Mammary epithelial cell (primary cell): Measurements from ENCODE around the gene ICAM1.

Experiments used
- CTCF ChIP-seq, 2 donors: IDR thresholded peaks in 1 of 2; conservative IDR thresholded peaks in 1 of 2; 2 replicates each; pipeline ENCODE4 v1.5.1; 2011 to 2012; ENCODE audit warnings: inconsistent platforms in 2 of 2, low read length in 2 of 2, mild to moderate bottlenecking in 2 of 2, control low read depth in 1 of 2, low read depth in 1 of 2; ENCODE audit not compliant: insufficient read depth in 1 of 2; ENCODE audit errors: extremely low read depth in 1 of 2
- EZH2 ChIP-seq: IDR thresholded peaks from 2 replicates; pipeline ENCODE4 v1.6.1; 2012; ENCODE audit warnings: low read length, inconsistent platforms, borderline replicate concordance

DNA sequence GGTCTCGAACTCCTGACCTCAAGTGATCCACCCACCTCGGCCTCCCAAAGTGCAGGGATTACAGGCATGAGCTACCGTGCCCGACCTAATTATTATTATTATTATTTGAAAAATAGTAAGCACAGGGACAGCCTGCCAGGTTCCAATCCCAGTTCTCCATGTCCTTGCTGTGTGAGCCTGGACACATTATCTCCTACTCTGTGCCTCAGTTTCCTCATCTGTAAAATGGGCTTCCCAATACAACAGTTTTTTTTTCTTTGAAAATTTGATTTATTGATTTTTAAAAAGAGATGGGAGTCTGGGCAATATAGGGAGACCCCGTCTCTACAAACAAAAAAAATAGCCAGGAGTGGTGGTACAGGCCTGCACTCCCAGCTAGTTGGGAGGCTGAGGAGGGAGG lies 35.4 kb downstream of the ICAM1 start:
- TF ChIP-seq EZH2 = no peak
- no peak for TF ChIP-seq CTCF (conservative IDR thresholded peaks at IDR 0.05 in 1 of 2, IDR thresholded peaks at IDR 0.05 in 1 of 2; ENCODE audit: extremely low read depth in 1 of 2, insufficient read depth in 1 of 2, low read depth in 1 of 2, low read length in 2 of 2)
